Mammary epithelial cell (primary cell): ENCODE results near the gene TMA7.

Experiments
- EZH2 ChIP-seq: IDR thresholded peaks from 2 replicates; pipeline ENCODE4 v1.6.1; 2012; ENCODE audit warnings: low read length, inconsistent platforms, borderline replicate concordance
- TF ChIP-seq, protein P1 (sequence below), 2 donors: IDR thresholded peaks in 1 of 2; conservative IDR thresholded peaks in 1 of 2; 2 replicates each; pipeline ENCODE4 v1.5.1; 2011 to 2012; ENCODE audit warnings: inconsistent platforms in 2 of 2, low read length in 2 of 2, mild to moderate bottlenecking in 2 of 2, control low read depth in 1 of 2, low read depth in 1 of 2; ENCODE audit not compliant: insufficient read depth in 1 of 2; ENCODE audit errors: extremely low read depth in 1 of 2

DNA sequence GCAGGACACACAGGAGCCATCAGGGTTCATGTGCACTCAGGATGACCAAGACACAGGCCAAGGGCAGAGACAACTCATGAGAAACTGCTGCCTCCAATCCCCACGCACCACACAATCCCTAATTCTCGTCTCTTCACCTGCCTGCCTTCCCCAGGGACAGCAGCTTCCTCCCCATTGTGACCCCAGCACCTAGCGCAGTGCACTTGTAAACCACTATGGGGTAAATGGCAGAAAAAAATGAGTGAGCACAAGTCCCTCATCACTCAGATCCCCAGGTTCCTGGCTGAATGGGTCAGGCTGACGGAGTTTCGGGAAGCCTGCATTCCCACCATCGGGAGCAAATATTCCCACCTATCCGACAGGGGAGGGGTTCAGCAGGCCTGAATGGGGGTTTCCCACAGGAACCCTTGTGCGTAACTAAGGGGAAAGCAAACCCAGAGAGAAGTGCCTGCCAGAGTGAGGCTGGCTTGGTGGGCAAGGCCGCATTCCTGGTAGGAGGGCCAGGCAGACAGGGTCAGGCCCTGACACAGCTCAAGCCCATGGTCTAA is 28.9 kb upstream of the TMA7 start:
- TF ChIP-seq, protein P1, sequence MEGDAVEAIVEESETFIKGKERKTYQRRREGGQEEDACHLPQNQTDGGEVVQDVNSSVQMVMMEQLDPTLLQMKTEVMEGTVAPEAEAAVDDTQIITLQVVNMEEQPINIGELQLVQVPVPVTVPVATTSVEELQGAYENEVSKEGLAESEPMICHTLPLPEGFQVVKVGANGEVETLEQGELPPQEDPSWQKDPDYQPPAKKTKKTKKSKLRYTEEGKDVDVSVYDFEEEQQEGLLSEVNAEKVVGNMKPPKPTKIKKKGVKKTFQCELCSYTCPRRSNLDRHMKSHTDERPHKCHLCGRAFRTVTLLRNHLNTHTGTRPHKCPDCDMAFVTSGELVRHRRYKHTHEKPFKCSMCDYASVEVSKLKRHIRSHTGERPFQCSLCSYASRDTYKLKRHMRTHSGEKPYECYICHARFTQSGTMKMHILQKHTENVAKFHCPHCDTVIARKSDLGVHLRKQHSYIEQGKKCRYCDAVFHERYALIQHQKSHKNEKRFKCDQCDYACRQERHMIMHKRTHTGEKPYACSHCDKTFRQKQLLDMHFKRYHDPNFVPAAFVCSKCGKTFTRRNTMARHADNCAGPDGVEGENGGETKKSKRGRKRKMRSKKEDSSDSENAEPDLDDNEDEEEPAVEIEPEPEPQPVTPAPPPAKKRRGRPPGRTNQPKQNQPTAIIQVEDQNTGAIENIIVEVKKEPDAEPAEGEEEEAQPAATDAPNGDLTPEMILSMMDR (conservative IDR thresholded peaks at IDR 0.05 in 1 of 2, IDR thresholded peaks at IDR 0.05 in 1 of 2; ENCODE audit: extremely low read depth in 1 of 2, insufficient read depth in 1 of 2, low read depth in 1 of 2, low read length in 2 of 2), result no peak
- no peak for TF ChIP-seq EZH2
